ENCODE measurements around the gene LIF.

DNA sequence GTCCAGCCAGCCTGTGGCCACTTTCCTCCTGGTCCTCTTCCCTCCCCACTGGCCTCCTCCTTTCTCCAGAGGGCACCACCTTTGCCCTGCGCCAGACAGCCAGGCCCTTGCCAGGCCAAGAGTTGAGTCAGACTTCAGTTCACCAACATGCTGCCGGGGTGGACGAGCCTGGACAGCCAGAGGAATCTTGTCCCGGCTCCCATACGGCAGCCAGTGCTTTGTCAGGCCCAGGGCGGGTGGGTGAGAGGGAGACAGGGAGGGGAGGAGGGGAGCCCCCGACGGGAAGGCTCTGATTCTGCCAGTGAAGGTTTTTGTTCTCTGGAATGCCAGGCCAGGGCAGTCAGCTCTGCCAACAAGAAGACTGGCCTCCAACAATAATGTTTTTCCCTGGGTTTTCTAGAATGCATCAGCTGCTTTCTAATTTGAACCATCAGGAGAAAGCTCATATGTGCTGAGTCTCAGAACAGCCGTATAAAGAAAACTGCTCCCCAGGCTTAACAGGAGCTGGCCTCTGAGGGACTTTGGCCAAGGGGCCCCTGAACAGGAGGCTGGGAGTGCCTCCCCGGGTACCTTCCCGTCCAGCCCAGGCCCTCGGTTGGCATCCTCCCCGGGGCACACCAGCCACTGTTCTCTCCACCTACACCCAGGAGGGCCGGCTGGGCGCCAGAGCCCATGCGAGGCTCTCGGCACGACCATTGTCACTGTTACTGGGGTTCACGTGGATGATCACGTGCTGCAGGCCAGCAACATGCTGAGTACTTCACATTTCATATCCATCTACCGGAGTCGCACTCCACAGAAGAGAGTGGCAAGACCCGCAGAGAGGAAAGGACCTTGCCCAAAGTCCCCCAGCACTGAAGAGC, 28.6 kb downstream of the LIF start:
- TF ChIP-seq, protein P1, sequence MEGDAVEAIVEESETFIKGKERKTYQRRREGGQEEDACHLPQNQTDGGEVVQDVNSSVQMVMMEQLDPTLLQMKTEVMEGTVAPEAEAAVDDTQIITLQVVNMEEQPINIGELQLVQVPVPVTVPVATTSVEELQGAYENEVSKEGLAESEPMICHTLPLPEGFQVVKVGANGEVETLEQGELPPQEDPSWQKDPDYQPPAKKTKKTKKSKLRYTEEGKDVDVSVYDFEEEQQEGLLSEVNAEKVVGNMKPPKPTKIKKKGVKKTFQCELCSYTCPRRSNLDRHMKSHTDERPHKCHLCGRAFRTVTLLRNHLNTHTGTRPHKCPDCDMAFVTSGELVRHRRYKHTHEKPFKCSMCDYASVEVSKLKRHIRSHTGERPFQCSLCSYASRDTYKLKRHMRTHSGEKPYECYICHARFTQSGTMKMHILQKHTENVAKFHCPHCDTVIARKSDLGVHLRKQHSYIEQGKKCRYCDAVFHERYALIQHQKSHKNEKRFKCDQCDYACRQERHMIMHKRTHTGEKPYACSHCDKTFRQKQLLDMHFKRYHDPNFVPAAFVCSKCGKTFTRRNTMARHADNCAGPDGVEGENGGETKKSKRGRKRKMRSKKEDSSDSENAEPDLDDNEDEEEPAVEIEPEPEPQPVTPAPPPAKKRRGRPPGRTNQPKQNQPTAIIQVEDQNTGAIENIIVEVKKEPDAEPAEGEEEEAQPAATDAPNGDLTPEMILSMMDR (IDR thresholded peaks at IDR 0.05): no peak
- no peak for TF ChIP-seq POLR2A (IDR thresholded peaks at IDR 0.05)
